H1 (cell line): ENCODE measurements around the gene MRGPRX2. TPM values are rescaled to one million over a fixed set of nuclear protein-coding genes. Genes with fewer than 3 reads are reported as not detected.

Experiments used
- ASH2L ChIP-seq: fragments of 200-600, 300-600 bp; sonication (generic); IDR thresholded peaks from one replicate; pipeline ENCODE4 v1.7.1; 2017; ENCODE audit warnings: low read length
- CHD7 ChIP-seq: fragments of 300-600 bp; sonication (generic); IDR thresholded peaks from 2 replicates; pipeline ENCODE4 v1.7.1; 2012; ENCODE audit warnings: low read length, moderate library complexity, mild to moderate bottlenecking, inconsistent platforms; ENCODE audit not compliant: insufficient replicate concordance
- FOSL1 ChIP-seq: IDR thresholded peaks from 2 replicates; pipeline ENCODE4 v1.6.1; 2011; ENCODE audit warnings: mild to moderate bottlenecking, low read depth, low read length, moderate library complexity; ENCODE audit not compliant: insufficient read depth
- polyA plus RNA-seq, 7 experiments: library from polyadenylated mRNA; depleted of rRNA in 3 of 7; stranded (reverse) in 5 of 7; unstranded in 2 of 7; fragments of >200 nt in 5 of 7; fragments of 200-250 nt in 2 of 7; gene quantifications; 1 replicate in 5 of 7; 2 replicates in 1 of 7; 4 replicates in 1 of 7; pipeline versions ENCODE4 v1.2.1 to v1.2.3, GENCODE V29; 2011 to 2013; ENCODE audit warnings: missing spikeins in 2 of 7, mixed read lengths in 2 of 7
- total RNA-seq: library from RNA; stranded (reverse); fragmentation: NEBNext Ultra II Directional; extraction: Animal tissue kit (Norgen Biotek cat#: 25700); gene quantifications from 2 replicates; pipeline ENCODE4 v1.2.1, GENCODE V29; 2021

Gene MRGPRX2
- total and polyA plus RNA-seq, 2 of the 8 experiments (the other 6 are each of a cell fraction or from before 2014, with no cell fraction given): not detected

GRCh38 chr11:19055905-19056304 lies 4.6 kb downstream of the MRGPRX2 start (continued):
- TF ChIP-seq CHD7 (no peak), ASH2L (no peak), FOSL1 (no peak)
